ENCODE results near the gene SLC35F3. TPM values are rescaled to one million over a fixed set of nuclear protein-coding genes. Genes with fewer than 3 reads are reported as not detected.

Gene SLC35F3
- total RNA-seq, 2 experiments from 2014 or later = not detected

DNA sequence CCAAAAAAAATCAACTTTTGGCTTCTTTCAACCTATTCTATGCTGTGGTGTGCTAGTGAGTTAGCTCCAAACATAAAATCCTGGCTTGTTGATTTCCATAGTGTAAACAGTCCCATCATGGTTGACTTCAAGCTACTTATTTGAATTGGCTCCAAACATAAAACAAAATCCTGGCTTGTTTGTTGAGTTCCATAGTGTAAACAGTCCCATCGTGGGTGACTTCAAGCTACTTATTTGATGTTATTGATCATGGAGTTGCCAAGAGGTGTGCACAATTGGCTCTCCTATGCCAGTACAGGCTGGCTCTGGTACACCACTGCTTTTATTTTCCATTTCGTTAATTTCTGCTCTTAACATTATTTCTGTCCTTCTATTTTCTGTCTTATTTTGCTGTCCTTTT is 466.9 kb downstream of the SLC35F3 start:
- TF ChIP-seq CTCF (conservative IDR thresholded peaks at IDR 0.05; ENCODE audit: low read length) = no peak
- TF ChIP-seq EZH2phosphoT487 (IDR thresholded peaks at IDR 0.05; ENCODE audit: borderline replicate concordance, low read depth, low read length) = no peak
- H3K9me3 ChIP-seq (ENCODE audit: low read length) = no peaks in the 10 kb centered on the region
- no TSS peak for BruUV-seq (replicated peaks)
- peaks cover 37% of the 10 kb centered on the region; the same call in 1 of the 2 replicates for H3K79me2 ChIP-seq (ENCODE audit: insufficient read depth, low read depth, low read length)
- CTCF ChIA-PET (ENCODE audit: unreplicated experiment) = no interaction called here
- H2AFZ ChIP-seq (ENCODE audit: low read length) = no peak overlapping the region
- DNase-seq (ENCODE audit: low spot score) = no peak
- POLR2A ChIA-PET = interaction anchor here (0.7 to 1.7 kb wide), 4 partner anchors 14 to 109 kb away, joined by 3 to 21 read pairs (median 4); no protein-coding TSS in a partner anchor
- H3K4me1 ChIP-seq (ENCODE audit: insufficient read depth, low read length, poor library complexity, severe bottlenecking) = peaks cover 35% of the 10 kb centered on the region
- H3K9me2 ChIP-seq (ENCODE audit: insufficient read depth, low read length) = no peaks in the 10 kb centered on the region
- H3K4me2 ChIP-seq (ENCODE audit: low read length) = peak overlapping the region; percentile 87
- peak overlapping the region; percentile 92 for H3K4me3 ChIP-seq (ENCODE audit: low read depth, low read length, poor library complexity, severe bottlenecking)
- no peaks in the 10 kb centered on the region for H4K20me1 ChIP-seq (ENCODE audit: insufficient read depth, low read length)
- intact Hi-C loops (cut with micrococcal nuclease; ENCODE audit: unreplicated experiment) = loop anchor here (5.0 kb wide), 1 partner anchor 241 kb away; the partner anchor contains the start of gene IRF2BP2
- peaks cover 14% of the 10 kb centered on the region for H3K36me3 ChIP-seq (ENCODE audit: insufficient read depth, low read length)
- H3K27ac ChIP-seq (ENCODE audit: low read depth, low read length, poor library complexity, severe bottlenecking) = no peak overlapping the region

- intact Hi-C loops (cut with micrococcal nuclease; ENCODE audit: unreplicated experiment) = loop anchor here (5.0 kb wide), 1 partner anchor 240 kb away; the partner anchor contains the start of gene IRF2BP2
- Histone ChIP-seq H3K79me2 (ENCODE audit: insufficient read depth, low read depth, low read length) (peaks cover 37% of the 10 kb centered on the region; the same call in 1 of the 2 replicates), H3K4me3 (ENCODE audit: low read depth, low read length, poor library complexity, severe bottlenecking) (peak overlapping the region; percentile 92), H3K36me3 (ENCODE audit: insufficient read depth, low read length) (peaks cover 20% of the 10 kb centered on the region), H4K20me1 (ENCODE audit: insufficient read depth, low read length) (no peaks in the 10 kb centered on the region), H3K9me2 (ENCODE audit: insufficient read depth, low read length) (no peaks in the 10 kb centered on the region), H3K9me3 (ENCODE audit: low read length) (no peaks in the 10 kb centered on the region), H3K27ac (ENCODE audit: low read depth, low read length, poor library complexity, severe bottlenecking) (peak overlapping the region; percentile 95), H3K4me2 (ENCODE audit: low read length) (peak overlapping the region; percentile 87), H2AFZ (ENCODE audit: low read length) (peak overlapping the region; percentile 87; the same call in 1 of the 2 replicates), H3K4me1 (ENCODE audit: insufficient read depth, low read length, poor library complexity, severe bottlenecking) (peaks cover 35% of the 10 kb centered on the region)
- TF ChIP-seq CTCF (conservative IDR thresholded peaks at IDR 0.05; ENCODE audit: low read length) (no peak), EZH2phosphoT487 (IDR thresholded peaks at IDR 0.05; ENCODE audit: borderline replicate concordance, low read depth, low read length) (no peak)
- POLR2A ChIA-PET = interaction anchor here (0.7 to 2.6 kb wide), 6 partner anchors 8 to 108 kb away, joined by 3 to 35 read pairs (median 4); no protein-coding TSS in a partner anchor
- no TSS peak for BruUV-seq (replicated peaks)
- DNase-seq (ENCODE audit: low spot score) = peak; percentile 19
- CTCF ChIA-PET (ENCODE audit: unreplicated experiment) = no interaction called here
Measured at GRCh38 chr1:234372011-234372757, 467.7 kb downstream of the SLC35F3 start.
